Astrocyte (in vitro differentiated cells and primary cell): ENCODE data around the gene CHERP.

Experiments
- CTCF ChIP-seq: IDR thresholded peaks from 2 replicates; pipeline ENCODE4 v1.5.1; 2011; ENCODE audit warnings: low read depth, mild to moderate bottlenecking, inconsistent platforms, low read length, moderate library complexity; ENCODE audit not compliant: insufficient read depth
- EZH2 ChIP-seq: IDR thresholded peaks from 2 replicates; pipeline ENCODE4 v1.6.1; 2012; ENCODE audit warnings: mild to moderate bottlenecking, low read length, inconsistent platforms; ENCODE audit not compliant: insufficient read depth

GRCh38 chr19:16571283-16571682 lies 29.0 kb upstream of the CHERP start:
- no peak for TF ChIP-seq CTCF
- no peak for TF ChIP-seq EZH2
